ENCODE measurements around the gene MYH2.
"Not testable (repeated sequence)": the region's sequence is repeated elsewhere in the genome, so short reads cannot be mapped to it uniquely, and the experiment has no call there.

MYH2 gene

DNA sequence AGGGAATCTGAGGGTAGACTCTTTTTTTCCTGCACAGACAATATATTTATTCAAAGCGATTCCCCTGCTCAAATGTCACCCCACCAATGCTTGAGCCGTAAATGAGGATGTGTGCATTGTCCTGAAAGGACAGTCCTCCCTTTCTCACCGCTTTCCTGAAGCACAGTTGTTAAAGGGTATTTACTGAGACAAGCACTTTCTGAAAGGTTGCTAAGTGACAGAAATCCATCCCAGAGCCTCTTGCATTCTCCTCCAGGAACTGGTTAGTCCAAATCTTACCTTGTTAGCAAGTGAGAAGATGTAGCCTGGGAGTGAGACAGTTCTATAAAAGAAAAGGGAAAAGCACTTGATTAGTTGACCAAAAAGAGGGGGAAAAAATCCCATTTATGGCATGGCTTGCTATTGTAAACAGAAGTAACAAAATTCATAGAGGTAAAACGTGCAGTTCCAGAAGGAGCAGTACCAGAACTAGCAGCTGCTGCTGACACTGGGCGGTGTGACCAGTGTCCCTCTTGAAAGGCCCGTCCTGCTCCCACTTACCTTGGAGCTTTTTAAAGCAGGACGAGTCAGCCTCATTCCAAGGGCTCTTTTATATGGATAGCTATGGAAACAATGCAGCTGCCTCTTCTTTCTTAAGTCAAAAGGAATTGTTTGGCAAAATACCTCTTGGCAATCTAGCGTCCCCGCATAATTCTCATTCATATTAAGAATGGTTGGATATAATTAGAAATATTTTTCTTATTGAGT, at the start of gene MYH2:
TSS of gene MYH2 (minus strand) at position 563 of the 747 bp plus-strand sequence. CDS start 1,738 bp downstream, outside the sequence.
- DNase-seq = no peak

DNA sequence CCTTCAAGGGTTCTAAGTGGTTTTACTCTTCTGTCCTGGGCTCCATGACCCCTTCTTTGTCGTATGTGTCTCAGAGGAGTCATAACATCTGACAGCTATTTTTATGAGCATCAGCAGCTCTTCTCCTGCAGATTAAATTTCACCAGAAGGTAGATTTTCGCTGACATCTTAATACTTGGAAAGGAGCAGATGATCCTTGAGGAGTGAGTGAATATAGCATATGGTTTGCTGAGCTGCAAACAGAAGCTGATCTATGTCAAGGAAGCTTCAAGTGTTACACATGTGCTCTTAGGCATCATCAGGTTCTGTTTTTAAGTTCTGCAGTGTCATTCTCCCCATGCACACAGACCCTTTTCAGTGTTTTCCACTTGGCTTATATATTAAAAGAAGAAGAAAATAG, 49.2 kb upstream of the MYH2 start:
- DNase-seq = no peak

DNA sequence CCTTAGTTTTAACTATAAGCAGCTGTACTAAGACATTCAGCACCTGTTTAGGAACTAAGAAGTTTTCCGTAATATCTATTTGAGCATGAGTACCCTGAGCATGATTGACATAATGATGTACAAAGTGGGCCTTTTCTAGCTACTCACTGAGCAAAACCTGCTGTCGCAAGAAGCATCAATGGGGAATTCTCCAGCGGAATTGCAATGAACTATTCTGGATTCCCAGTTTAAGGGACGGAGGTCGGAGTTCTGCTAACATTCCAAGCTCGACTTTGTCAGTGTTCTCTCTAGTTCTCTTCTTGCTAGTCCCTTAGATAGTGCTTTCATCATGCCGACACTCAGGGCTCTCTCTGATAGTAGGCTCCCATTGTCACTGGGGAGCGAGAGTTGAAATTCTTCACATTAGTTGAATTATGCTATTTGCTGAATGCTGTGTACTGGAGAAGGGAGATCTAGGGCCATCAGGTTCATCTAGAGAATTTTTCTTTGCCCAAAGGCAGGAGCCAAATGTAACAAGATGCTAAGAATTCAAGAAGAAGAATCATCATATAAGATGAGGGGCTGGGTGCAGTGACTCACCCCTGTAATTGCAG, 40.2 kb upstream of the MYH2 start:
- DNase-seq = no peak

DNA sequence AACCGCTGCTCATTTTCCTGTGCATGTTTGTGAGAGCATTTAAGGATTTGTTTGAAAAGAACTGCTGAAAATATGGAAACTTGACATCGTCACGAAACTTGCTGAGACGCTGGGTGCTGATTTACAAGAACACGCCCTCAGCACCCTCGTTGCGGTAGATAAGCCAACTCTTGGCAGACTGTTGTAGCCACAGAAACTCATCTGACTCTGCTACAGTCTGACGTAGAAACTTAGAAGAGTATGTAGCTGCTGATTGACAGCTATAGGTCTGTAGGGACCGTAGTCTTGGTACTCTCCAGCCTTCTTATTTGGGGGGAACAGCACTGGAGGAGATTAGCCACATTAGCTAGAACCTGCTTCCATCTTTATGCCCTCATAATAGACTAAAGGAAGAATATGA, 36.1 kb upstream of the MYH2 start:
- DNase-seq = no peak

DNA sequence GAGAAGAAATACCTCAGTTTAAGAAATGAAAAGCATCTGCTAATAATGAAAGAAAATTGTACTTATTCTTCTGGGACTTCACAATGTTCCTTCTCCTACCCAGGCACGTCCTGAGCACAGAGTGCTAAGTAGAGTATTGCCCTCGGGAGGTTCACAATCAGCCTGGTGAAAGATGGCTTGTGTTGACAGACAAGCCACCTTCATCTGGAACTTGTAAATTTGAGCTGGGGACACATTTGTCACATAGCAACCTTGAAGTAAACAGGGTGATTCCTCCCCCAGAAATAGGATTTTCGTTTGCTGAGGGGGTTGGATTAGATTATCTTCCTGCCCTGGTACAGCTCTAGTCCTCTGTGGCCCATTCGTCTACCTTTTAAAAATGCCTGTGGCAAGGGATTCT, 34.4 kb upstream of the MYH2 start:
- no peak for DNase-seq

DNA sequence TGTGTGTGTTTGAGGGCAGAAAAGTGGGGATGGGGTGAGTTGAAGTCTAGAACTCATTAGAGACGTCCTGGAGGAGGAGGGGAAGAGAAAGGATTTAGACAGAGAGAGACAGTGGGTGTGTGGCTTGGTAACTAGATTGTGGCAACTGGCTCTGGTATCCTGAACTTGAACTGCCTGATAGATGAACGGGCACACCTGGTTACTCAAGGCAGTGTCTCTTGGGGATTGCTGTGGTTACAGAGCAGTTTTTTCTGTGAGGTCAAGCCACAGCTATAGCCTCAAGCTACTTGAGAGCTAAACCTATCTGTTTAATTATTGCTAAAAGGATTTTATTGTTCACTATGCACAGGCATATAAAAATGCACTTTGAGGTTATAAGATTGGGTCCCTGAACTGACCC, 29.8 kb upstream of the MYH2 start:
- DNase-seq = no peak

DNA sequence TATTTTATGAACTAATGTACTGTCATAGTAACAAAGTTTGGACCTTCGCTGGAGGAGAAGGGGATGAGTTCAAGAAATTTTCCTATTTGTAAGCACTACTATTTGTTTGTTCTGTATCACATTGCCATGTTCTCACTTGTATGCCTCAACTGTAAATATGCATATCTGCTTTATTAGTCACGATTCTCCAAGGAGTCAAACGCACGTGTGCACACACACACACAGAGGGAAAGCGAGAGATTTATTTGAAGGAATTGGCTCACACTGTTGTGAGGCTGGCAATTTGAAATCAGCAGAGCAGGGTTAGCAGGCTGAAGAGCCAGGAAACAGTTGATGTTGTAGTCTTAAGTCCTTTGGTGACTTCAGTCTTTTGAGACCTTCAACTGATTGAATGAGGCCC, 24.9 kb upstream of the MYH2 start:
- no peak for DNase-seq

DNA sequence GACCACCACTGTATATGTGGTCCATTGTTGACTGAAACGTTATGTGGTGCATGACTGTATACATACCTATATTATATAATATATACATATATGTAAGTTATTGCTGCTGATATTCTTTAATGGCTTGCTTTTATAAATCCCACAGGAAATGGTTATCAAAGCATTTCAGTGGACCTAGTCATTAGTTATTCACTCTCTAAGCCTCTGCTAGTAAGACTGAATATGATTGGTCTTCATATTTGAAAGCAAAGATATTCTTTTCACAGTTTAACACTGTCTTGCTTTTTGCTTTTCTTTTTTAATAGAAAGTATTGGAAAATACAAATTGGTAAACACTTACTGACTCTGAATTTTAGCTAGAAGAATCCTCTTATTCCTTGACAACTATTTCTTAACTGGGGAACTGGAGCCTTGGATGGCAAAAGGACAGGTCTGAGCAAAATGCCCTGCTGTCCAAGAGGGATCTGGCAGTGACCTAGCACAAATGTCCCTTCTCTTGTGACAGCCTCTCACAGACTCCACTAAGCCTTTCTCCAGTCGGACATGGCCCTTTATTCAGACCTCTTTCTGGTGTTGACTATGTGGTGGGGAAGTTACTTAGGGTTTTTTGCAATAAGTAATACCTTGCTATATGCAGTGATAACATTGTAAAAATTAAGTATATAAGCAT, 14.7 kb upstream of the MYH2 start:
- DNase-seq = no peak

DNA sequence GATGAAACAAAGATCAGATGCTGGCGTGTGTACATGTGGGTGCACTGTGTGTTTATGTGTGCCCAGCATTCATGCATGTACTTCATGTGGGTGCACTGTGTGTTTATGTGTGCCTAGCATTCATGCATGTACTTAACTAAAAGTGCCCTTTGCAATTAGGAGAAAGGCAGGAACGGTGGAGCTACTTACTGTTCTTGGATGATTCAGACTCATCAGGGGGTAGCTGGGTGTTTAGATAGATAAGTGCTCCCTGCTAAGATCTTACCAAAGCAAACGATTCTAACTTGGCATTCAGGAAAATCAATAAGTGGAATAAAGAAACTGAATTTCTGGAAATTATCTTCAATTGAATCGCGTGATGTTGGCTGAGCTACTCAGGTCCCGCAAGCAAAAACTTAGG, 8.6 kb upstream of the MYH2 start:
- no peak for DNase-seq

DNA sequence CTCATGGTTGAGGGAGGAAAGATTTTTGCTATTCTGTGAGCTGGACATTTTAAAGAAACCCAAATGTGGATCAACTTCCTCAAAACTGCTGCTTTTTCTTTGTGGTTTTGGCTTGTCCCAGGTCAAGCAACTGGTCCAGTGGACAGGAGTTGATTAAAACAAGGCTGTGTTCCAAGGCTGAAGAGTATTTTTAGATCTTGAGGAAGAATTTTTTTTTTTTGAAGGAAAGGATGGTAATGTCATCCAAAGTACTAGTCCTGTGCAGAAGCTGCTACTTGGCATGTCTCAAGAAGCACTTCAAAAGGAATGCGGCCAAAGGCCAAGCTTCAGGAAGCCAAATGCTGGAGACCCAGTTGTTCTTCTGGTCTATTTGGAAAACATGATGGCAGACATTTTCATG, 8.0 kb upstream of the MYH2 start:
- no peak for DNase-seq

DNA sequence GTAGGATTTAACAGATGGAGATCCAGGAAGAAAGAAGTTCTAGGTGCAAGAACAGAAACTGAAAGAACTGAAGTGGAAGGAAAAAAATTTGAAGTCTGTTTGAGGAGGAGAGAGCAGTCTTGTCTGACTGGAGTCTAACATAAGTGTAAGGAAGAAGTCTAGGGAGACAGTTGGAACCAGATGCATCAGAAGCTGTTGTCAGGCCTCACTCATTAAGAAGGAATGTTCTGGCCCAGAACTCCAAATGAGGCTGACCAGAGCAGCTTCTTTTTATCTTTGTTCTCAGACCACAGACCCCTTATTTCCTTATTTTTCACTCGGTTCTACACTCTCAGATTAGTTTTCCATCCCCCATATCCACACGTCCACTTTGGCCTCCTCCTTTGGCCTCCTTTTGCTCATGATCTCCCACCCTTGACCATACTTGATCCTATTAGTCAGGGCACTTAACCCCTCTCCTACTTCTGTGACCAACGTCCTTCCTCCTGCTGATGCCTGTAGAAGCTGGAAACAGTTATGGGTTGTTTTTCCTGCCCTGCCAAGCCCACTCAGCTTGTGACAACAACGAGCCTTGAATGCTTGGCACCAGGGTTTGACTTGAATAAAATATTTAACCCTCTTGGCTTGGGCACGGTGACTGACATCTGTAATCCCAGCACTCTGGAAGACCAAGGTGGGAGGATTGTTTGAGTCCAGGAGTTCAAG, 7.0 kb upstream of the MYH2 start:
- no peak for DNase-seq

DNA sequence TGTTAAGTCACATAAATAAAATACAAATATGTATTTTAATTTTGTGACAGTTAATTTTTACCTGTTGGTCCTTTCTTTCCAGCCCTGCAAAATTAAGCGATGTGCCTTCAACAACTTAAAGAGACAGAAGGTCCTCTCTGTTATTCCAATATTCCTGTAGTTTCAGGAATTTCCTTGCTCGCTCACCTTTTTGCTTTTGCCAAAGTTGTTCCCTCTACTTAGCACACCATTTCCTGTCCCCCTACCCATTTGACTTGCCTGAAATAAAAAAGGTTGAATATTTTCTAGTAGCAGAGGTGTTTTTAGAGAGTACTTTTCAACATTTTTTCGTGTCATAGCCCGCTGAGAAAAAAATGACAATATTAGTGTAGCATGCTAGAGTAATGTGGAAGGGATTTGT, 556 bp upstream of the MYH2 start:
- DNase-seq = no peak

DNA sequence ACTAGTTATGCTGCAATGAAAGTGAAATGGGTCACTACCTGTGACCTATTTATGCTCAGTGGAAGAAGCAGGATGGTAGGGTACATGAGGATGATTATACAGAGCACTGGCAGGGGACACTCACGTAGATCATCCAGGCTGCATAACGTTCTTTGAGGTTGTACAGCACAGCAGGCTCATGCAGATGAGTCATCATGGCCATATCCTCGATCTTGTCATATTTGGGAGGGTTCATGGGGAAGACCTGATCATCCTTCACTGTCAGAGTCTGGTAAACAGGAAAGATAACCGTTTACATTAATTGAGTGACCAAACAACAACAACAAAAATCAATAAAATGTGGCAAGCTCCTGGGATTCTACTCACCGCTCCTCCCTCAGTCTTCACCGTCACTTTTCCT, 2.1 kb downstream of the MYH2 start:
- DNase-seq = no peak

DNA sequence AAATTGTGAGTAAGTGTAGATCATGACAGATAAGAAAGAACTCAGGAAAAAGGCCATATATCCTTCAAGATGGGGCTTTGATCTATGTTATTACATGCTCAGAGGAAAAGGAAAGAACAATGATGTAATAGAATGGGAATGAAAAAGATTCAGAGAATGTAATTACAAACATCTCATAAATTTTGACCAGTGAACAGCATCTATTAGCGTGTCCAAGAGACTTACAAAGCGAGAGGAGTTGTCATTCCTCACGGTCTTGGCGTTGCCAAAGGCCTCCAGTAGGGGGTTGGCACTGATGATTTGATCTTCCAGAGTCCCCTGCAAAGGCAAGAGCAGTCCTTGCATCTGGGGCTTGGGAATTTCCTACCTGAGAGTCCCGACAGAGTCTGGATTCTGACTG, 6.0 kb downstream of the MYH2 start:
- DNase-seq = not testable (repeated sequence)

DNA sequence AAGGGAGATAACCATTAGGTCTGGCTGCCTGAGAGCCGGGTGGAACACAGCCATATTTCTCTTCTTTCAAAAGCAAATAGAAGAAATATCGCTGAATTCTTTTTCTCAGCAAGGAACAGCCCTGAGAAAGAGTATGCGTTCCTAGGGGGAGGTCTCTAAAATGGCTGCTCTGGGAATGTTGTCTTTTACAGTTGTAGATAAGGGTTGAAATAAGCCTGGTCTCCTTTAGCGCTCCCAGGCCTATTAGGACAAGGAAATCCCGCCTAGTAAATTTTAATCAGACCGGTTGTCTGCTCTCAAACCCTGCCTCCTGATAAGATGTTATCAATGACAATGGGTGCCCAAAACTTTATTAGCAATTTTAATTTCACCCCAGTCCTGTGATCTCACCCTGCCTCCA, 8.3 kb downstream of the MYH2 start:
- not testable (repeated sequence) for DNase-seq

DNA sequence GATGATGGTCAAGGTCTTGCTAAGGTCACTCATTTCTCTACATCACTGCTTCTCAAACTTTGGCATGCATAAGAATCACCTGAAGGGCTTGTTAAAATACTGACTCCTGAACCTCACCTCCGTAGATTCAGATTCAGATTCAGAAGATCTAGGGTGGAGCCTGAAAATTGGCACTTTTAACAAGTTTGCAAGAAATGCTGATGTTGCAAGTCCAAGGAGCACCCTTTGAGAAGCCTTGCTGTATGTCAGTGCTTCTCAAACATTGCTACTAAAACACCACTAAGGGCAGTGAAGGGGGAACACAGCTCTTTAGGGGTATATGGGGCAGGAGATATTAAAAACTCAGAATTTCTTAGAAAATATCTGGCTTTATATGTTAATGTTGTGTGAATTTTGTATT, 17.4 kb downstream of the MYH2 start:
- no peak for DNase-seq

DNA sequence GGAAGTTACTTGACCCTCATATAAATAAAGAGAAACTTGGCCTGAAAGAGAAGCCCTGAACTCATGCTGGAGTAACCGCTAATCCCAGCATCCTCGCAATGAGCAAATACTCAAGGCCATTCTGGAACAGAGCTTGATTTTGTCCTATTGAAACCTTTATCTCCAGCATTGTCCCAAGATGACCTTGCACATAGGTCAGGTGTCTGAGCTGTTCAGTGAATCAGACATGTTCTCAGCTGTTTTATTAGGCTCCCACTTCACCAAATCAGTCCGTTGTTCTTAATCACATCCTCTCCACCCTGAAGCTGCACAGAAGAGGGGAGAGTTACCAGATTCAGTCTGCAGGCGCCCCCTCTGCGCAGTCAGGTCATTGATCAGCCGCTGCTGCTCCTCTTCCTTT, 22.0 kb downstream of the MYH2 start:
- DNase-seq = no peak

DNA sequence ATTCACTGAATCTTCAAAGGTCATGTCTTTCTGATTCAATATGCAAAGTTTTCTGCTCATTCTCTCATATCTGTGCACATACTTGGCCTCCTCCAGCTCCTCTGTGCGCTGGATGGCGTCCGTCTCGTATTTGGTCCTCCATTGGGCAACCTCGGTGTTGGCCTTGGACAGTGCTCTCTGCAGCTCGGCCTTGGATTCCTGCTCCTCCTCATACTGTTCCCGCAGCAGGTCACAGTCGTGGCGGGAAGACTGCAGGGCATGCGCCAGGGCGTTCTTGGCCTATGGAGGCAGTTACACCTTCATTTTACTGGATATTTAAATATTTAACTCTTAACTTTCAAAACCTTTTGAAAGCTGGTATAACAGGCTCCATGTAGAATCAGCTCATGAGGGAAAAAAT, 22.9 kb downstream of the MYH2 start:
- no peak for DNase-seq

DNA sequence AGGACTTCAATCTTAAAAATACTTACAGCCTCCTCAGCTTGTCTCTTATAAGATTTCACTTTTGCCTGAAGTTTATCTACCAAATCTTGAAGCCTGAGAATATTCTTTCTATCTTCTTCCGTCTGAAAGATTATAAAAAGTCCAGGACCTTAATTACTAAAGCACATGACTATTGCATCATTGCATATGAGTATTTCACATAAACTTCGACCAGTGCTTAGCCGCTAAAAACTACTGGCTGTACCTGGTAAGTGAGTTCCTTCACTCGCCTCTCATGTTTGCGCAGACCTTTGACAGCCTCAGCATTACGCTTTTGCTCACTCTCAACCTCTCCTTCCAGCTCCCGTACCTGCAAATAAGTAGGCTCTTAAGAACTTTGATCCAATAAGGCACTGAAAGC, 26.4 kb downstream of the MYH2 start:
- DNase-seq = no peak

DNA sequence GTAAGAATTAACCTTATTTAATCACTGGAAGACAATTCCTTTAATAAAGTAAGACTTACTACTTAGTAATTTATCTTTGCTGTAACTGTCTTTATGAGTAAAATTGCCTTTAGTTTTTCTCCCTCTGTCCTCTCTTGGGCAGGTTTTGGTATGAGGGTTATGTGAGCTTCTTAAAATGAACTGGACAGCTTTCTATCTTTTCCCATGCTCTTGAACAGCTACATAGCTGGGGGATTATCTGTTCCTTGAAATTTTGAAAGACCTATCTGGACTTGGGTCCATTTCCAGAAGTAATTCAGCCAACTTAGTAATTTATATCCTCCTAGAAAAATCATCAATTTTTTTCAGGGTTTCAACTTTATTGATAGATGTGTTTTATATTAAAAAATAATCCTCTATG, 27.5 kb downstream of the MYH2 start:
- no peak for DNase-seq

DNA sequence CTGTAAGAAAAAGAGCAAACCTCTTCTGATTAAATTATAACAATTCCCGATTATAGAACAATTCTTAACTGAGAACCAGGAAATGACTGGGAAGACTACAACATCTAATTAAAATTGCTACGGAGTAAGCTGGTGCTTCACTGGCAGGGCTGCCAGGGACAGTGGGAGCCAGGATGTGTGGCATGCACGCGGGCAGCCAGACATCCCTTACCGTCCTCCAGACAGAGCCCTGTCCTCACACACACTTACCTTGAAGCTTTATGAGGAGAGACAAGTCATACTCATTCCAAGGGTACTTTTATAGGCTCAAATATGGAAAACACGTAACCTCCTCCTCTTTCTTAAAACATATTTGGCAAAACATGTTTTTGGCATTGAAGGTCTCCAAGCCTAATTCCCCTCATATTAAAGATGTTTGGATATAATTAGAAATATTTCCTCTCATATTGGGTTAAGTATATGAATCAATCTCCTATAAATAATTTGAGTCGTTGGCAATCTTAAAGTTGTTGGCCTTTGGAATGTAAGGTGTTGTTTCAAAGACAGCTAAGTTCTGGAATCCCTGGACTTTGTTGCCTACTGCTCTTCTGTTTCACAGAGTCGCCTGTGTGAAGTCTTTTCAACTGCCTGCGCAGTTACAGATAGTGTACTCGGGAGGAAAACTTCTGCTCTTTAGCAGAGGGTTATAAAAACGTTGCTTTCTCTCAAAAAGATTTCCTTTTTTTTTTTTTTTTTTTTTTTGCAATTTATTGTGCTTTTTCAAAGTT, 31.0 kb downstream of the MYH2 start, which contains the start of gene MYH1:
TSS of gene MYH1 (minus strand) at position 272 of the 767 bp plus-strand sequence. CDS start 1,900 bp downstream, outside the sequence.
- DNase-seq = no peak

DNA sequence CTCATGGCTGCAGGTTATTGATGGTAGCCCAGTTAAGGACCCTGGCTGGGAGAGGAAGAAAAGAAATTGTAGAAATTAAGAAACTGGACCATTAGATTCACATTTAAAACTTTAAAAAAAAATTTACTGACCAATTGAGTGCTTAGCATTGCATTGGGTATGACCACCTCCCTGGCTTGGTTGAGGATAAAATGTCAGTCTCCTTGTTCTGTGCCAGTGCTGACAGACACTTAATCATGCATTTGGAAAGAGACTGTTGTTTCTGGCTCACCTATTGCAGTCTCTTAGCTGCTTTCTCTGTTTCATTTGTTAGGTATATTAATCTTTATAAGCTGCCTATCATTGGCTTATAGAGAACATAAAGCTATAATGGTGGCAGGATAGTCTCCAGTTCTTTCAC, 32.8 kb downstream of the MYH2 start:
- no peak for DNase-seq

DNA sequence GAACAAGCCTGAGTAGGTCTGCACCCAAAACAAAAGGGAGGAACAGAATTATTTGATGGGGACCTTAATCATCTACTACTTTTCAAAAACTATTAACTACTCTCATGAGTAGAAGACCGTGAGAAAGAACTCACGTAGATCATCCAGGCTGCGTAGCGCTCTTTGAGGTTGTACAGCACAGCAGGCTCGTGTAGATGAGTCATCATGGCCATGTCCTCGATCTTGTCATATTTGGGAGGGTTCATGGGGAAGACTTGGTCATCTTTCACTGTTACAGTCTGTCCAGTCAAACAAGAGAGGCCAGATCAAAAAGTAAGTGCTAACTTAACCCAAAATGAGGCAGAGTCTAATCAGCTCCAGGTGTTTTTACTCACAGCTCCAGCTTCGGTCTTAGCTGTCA, 33.4 kb downstream of the MYH2 start:
- no peak for DNase-seq
